GM23338 (cell line): ENCODE measurements around the gene FIG4.

Source experiments
- CREB1 ChIP-seq: fragments of 250-450 bp; sonication (Bioruptor Pico); IDR thresholded peaks from 2 replicates; pipeline ENCODE4 v1.5.0; 2020; ENCODE audit warnings: low read depth, mild to moderate bottlenecking, moderate library complexity
- CTCF ChIP-seq, 2 experiments: fragments of 200-600 bp in 1 of 2; sonication (generic) in 1 of 2; conservative IDR thresholded peaks; 2 replicates each; pipeline versions ENCODE4 v1.5.1 to v1.6.1; 2016 to 2017; ENCODE audit warnings: antibody characterized with exemption in 2 of 2, low read depth in 2 of 2, mild to moderate bottlenecking in 2 of 2, moderate library complexity in 1 of 2
- EZH2 ChIP-seq: fragments of 200-600 bp; sonication (generic); IDR thresholded peaks from one replicate; pipeline ENCODE4 v1.8.0; 2017; ENCODE audit warnings: antibody characterized with exemption, mild to moderate bottlenecking, low read depth; ENCODE audit not compliant: unreplicated experiment
- EZH2phosphoT487 ChIP-seq: fragments of 200-600 bp; sonication (generic); IDR thresholded peaks from one replicate; pipeline ENCODE4 v1.8.1; 2018; ENCODE audit warnings: antibody characterized with exemption; ENCODE audit not compliant: unreplicated experiment
- JUNB ChIP-seq: IDR thresholded peaks from one replicate; pipeline ENCODE4 v1.6.1; 2016; ENCODE audit warnings: antibody characterized with exemption; ENCODE audit not compliant: unreplicated experiment
- NANOG ChIP-seq: IDR thresholded peaks from 2 replicates; pipeline ENCODE4 v1.6.1; 2016; ENCODE audit warnings: antibody characterized with exemption, borderline replicate concordance
- POLR2AphosphoS5 ChIP-seq: IDR thresholded peaks from 2 replicates; pipeline ENCODE4 v1.6.1; 2016; ENCODE audit warnings: antibody characterized with exemption, low read depth
- REST ChIP-seq: IDR thresholded peaks from one replicate; pipeline ENCODE4 v1.6.1; 2018; ENCODE audit warnings: antibody characterized with exemption; ENCODE audit not compliant: unreplicated experiment
- STAT1 ChIP-seq: IDR thresholded peaks from one replicate; pipeline ENCODE4 v1.6.1; 2016; ENCODE audit warnings: antibody characterized with exemption; ENCODE audit not compliant: unreplicated experiment
- ZNF114 ChIP-seq: fragments of 250-450 bp; sonication (Bioruptor Pico); IDR thresholded peaks from 2 replicates; pipeline ENCODE4 v1.5.0; 2020; ENCODE audit warnings: mild to moderate bottlenecking, moderate library complexity
- ZNF331 ChIP-seq: fragments of 250-450 bp; sonication (Bioruptor Pico); IDR thresholded peaks from 2 replicates; pipeline ENCODE4 v1.5.0; 2020; ENCODE audit warnings: low read depth, mild to moderate bottlenecking, moderate library complexity
- TF ChIP-seq, protein P1 (sequence below): fragments of 250-450 bp; sonication (Bioruptor Pico); IDR thresholded peaks from 2 replicates; pipeline ENCODE4 v1.5.0; 2020; ENCODE audit warnings: mild to moderate bottlenecking, moderate library complexity
- TF ChIP-seq, protein P2 (sequence below): IDR thresholded peaks from 2 replicates; pipeline ENCODE4 v1.6.1; 2016; ENCODE audit warnings: antibody characterized with exemption

- TF ChIP-seq CTCF (conservative IDR thresholded peaks at IDR 0.05; ENCODE audit: low read depth in 2 of 2) = no peak
- no peak for TF ChIP-seq REST
- TF ChIP-seq EZH2 = no peak
- no peak for TF ChIP-seq CREB1
- TF ChIP-seq, protein P1, sequence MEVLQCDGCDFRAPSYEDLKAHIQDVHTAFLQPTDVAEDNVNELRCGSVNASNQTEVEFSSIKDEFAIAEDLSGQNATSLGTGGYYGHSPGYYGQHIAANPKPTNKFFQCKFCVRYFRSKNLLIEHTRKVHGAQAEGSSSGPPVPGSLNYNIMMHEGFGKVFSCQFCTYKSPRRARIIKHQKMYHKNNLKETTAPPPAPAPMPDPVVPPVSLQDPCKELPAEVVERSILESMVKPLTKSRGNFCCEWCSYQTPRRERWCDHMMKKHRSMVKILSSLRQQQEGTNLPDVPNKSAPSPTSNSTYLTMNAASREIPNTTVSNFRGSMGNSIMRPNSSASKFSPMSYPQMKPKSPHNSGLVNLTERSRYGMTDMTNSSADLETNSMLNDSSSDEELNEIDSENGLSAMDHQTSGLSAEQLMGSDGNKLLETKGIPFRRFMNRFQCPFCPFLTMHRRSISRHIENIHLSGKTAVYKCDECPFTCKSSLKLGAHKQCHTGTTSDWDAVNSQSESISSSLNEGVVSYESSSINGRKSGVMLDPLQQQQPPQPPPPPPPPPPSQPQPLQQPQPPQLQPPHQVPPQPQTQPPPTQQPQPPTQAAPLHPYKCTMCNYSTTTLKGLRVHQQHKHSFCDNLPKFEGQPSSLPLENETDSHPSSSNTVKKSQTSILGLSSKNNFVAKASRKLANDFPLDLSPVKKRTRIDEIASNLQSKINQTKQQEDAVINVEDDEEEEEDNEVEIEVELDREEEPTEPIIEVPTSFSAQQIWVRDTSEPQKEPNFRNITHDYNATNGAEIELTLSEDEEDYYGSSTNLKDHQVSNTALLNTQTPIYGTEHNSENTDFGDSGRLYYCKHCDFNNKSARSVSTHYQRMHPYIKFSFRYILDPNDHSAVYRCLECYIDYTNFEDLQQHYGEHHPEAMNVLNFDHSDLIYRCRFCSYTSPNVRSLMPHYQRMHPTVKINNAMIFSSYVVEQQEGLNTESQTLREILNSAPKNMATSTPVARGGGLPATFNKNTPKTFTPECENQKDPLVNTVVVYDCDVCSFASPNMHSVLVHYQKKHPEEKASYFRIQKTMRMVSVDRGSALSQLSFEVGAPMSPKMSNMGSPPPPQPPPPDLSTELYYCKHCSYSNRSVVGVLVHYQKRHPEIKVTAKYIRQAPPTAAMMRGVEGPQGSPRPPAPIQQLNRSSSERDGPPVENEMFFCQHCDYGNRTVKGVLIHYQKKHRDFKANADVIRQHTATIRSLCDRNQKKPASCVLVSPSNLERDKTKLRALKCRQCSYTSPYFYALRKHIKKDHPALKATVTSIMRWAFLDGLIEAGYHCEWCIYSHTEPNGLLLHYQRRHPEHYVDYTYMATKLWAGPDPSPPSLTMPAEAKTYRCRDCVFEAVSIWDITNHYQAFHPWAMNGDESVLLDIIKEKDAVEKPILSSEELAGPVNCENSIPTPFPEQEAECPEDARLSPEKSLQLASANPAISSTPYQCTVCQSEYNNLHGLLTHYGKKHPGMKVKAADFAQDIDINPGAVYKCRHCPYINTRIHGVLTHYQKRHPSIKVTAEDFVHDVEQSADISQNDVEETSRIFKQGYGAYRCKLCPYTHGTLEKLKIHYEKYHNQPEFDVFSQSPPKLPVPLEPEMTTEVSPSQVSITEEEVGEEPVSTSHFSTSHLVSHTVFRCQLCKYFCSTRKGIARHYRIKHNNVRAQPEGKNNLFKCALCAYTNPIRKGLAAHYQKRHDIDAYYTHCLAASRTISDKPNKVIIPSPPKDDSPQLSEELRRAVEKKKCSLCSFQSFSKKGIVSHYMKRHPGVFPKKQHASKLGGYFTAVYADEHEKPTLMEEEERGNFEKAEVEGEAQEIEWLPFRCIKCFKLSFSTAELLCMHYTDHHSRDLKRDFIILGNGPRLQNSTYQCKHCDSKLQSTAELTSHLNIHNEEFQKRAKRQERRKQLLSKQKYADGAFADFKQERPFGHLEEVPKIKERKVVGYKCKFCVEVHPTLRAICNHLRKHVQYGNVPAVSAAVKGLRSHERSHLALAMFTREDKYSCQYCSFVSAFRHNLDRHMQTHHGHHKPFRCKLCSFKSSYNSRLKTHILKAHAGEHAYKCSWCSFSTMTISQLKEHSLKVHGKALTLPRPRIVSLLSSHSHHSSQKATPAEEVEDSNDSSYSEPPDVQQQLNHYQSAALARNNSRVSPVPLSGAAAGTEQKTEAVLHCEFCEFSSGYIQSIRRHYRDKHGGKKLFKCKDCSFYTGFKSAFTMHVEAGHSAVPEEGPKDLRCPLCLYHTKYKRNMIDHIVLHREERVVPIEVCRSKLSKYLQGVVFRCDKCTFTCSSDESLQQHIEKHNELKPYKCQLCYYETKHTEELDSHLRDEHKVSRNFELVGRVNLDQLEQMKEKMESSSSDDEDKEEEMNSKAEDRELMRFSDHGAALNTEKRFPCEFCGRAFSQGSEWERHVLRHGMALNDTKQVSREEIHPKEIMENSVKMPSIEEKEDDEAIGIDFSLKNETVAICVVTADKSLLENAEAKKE (CRISPR knock-in tag) = no peak
- TF ChIP-seq, protein P2, sequence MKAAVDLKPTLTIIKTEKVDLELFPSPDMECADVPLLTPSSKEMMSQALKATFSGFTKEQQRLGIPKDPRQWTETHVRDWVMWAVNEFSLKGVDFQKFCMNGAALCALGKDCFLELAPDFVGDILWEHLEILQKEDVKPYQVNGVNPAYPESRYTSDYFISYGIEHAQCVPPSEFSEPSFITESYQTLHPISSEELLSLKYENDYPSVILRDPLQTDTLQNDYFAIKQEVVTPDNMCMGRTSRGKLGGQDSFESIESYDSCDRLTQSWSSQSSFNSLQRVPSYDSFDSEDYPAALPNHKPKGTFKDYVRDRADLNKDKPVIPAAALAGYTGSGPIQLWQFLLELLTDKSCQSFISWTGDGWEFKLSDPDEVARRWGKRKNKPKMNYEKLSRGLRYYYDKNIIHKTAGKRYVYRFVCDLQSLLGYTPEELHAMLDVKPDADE = no peak
- TF ChIP-seq JUNB = no peak
- TF ChIP-seq POLR2AphosphoS5 = no peak
- no peak for TF ChIP-seq EZH2phosphoT487
- no peak for TF ChIP-seq ZNF114
- TF ChIP-seq NANOG = no peak
- TF ChIP-seq STAT1 = no peak
- TF ChIP-seq ZNF331 (CRISPR knock-in tag) = no peak
Measured at GRCh38 chr6:109740787-109741186, 49.7 kb downstream of the FIG4 start.
